GM12878 (cell line): ENCODE results near the gene MTRF1. TPM values are rescaled to one million over a fixed set of nuclear protein-coding genes. Genes with fewer than 3 reads are reported as not detected.

ENCODE experiments used
- CREM ChIP-seq: IDR thresholded peaks from 2 replicates; pipeline ENCODE4 v1.6.1; 2014; ENCODE audit warnings: antibody characterized with exemption, low read depth
- CTCF ChIP-seq, 3 experiments: IDR thresholded peaks in 2 of 3; conservative IDR thresholded peaks in 1 of 3; 2 replicates each; pipeline ENCODE4 v1.5.1; 2011; ENCODE audit warnings: low read depth in 3 of 3, low read length in 3 of 3, mild to moderate bottlenecking in 3 of 3, control low read depth in 2 of 3, moderate library complexity in 2 of 3, inconsistent platforms in 1 of 3, mixed read lengths in 1 of 3; ENCODE audit not compliant: control insufficient read depth in 2 of 3, insufficient read depth in 1 of 3; ENCODE audit errors: extremely low read depth in 1 of 3
- CUX1 ChIP-seq: IDR thresholded peaks from 2 replicates; pipeline ENCODE4 v1.6.1; 2012; ENCODE audit warnings: improper control_type of control experiment, low read depth, low read length; ENCODE audit not compliant: insufficient replicate concordance
- FOXK2 ChIP-seq: fragments of 450-650 bp; IDR thresholded peaks from 2 replicates; pipeline ENCODE4 v1.6.1; 2017; ENCODE audit warnings: mild to moderate bottlenecking, moderate library complexity
- KDM1A ChIP-seq: fragments of 200-600 bp; sonication (generic); IDR thresholded peaks from 2 replicates; pipeline ENCODE4 v1.6.1; 2016; ENCODE audit warnings: borderline replicate concordance
- LARP7 ChIP-seq: fragments of 450-650 bp; IDR thresholded peaks from 2 replicates; pipeline ENCODE4 v1.6.1; 2017; ENCODE audit warnings: mild to moderate bottlenecking
- MLLT1 ChIP-seq: fragments of 450-650 bp; IDR thresholded peaks from 2 replicates; pipeline ENCODE4 v1.6.1; 2016; ENCODE audit warnings: mild to moderate bottlenecking
- SIN3A ChIP-seq: IDR thresholded peaks from 2 replicates; pipeline ENCODE4 v1.6.1; 2012; ENCODE audit warnings: low read depth, low read length, improper control_type of control experiment
- TCF7 ChIP-seq: IDR thresholded peaks from 2 replicates; pipeline ENCODE4 v1.6.1; 2014; ENCODE audit warnings: antibody characterized with exemption, borderline replicate concordance
- ZBTB33 ChIP-seq: fragments of 450-650 bp; IDR thresholded peaks from 2 replicates; pipeline ENCODE4 v1.6.1; 2017; ENCODE audit warnings: mild to moderate bottlenecking
- ZBTB40 ChIP-seq: fragments of 450-650 bp; IDR thresholded peaks from 2 replicates; pipeline ENCODE4 v1.6.1; 2016; ENCODE audit warnings: mild to moderate bottlenecking, moderate library complexity, borderline replicate concordance
- ZNF384 ChIP-seq: IDR thresholded peaks from 2 replicates; pipeline ENCODE4 v1.6.1; 2012; ENCODE audit warnings: low read depth, mild to moderate bottlenecking, low read length, improper control_type of control experiment, borderline replicate concordance
- polyA plus RNA-seq, 11 experiments: library from polyadenylated mRNA; depleted of rRNA in 4 of 11; unstranded in 6 of 11; stranded (reverse) in 5 of 11; fragments of >200 nt; fragmentation: Nextera tagmentation in 4 of 11; fragmentation: Illumina TruSeq in 1 of 11; extraction: Ambion mirVana in 4 of 11; extraction: Trizol in 1 of 11; gene quantifications; 1 replicate in 1 of 11; 2 replicates in 10 of 11; pipeline versions ENCODE4 v1.2.1 to v1.2.3, GENCODE V29; 2011 to 2016; ENCODE audit warnings: inconsistent platforms in 2 of 11, missing spikeins in 2 of 11, low read depth in 1 of 11
- total RNA-seq, 4 experiments: library from RNA; depleted of rRNA in 3 of 4; stranded (reverse); fragments of >200 nt in 3 of 4; fragmentation: Illumina TruSeq in 1 of 4; extraction: Trizol in 1 of 4; gene quantifications; 2 replicates each; pipeline versions ENCODE4 v1.2.1 to v1.2.3, GENCODE V29; 2013 to 2021

The MTRF1 gene
- total and polyA plus RNA-seq, 10 of the 15 experiments (the other 5 are each of a cell fraction or from before 2014, with no cell fraction given) = 12.1 to 33.7 (median 20.6) TPM

- no peak for TF ChIP-seq MLLT1
- no peak for TF ChIP-seq LARP7
- no peak for TF ChIP-seq ZBTB40
- no peak for TF ChIP-seq ZBTB33
- no peak for TF ChIP-seq KDM1A
- no peak for TF ChIP-seq TCF7
- no peak for TF ChIP-seq CTCF (IDR thresholded peaks at IDR 0.05 in 2 of 3, conservative IDR thresholded peaks at IDR 0.05 in 1 of 3; ENCODE audit: control insufficient read depth in 2 of 3, extremely low read depth in 1 of 3, insufficient read depth in 1 of 3, low read depth in 3 of 3, low read length in 3 of 3)
- TF ChIP-seq ZNF384 = no peak
- no peak for TF ChIP-seq FOXK2
- TF ChIP-seq CREM = no peak
- no peak for TF ChIP-seq SIN3A
- TF ChIP-seq CUX1 = no peak
- TF ChIP-seq, all 136 proteins: peak for 0
Measured at GRCh38 chr13:41220401-41220800, 43.0 kb downstream of the MTRF1 start (continued).
